SK-N-SH treated with all-trans-retinoic acid at 6 μM for 48 hours (cell line): ENCODE results near the gene UGT1A9.

Experiments used
- ARNTL ChIP-seq: fragments of 450-650 bp; formaldehyde crosslinking; IDR thresholded peaks from 2 replicates; pipeline ENCODE4 v1.5.0; 2020; ENCODE audit warnings: low read depth, mild to moderate bottlenecking, moderate library complexity, borderline replicate concordance
- BACH2 ChIP-seq: fragments of 250-450 bp; sonication (Bioruptor Pico); IDR thresholded peaks from 2 replicates; pipeline ENCODE4 v1.9.0; 2021; ENCODE audit warnings: mild to moderate bottlenecking, borderline replicate concordance
- ESRRG ChIP-seq: fragments of 250-450 bp; sonication (Bioruptor Pico); IDR thresholded peaks from 2 replicates; pipeline ENCODE4 v1.6.1; 2021; ENCODE audit warnings: mild to moderate bottlenecking
- GLIS3 ChIP-seq: fragments of 250-450 bp; sonication (Bioruptor Pico); IDR thresholded peaks from 2 replicates; pipeline ENCODE4 v1.5.0; 2020; ENCODE audit warnings: mild to moderate bottlenecking, moderate library complexity
- PATZ1 ChIP-seq: fragments of 250-450 bp; sonication (Bioruptor Pico); IDR thresholded peaks from 2 replicates; pipeline ENCODE4 v1.8.0; 2020; ENCODE audit warnings: mild to moderate bottlenecking, moderate library complexity, borderline replicate concordance
- PPARA ChIP-seq: fragments of 250-450 bp; sonication (Bioruptor Pico); IDR thresholded peaks from 2 replicates; pipeline ENCODE4 v1.5.0; 2020; ENCODE audit warnings: mild to moderate bottlenecking, borderline replicate concordance
- RARB ChIP-seq: fragments of 250-450 bp; sonication (Bioruptor Pico); IDR thresholded peaks from 2 replicates; pipeline ENCODE4 v1.8.0; 2021; ENCODE audit warnings: mild to moderate bottlenecking, moderate library complexity
- SNAI2 ChIP-seq: fragments of 250-450 bp; sonication (Bioruptor Pico); IDR thresholded peaks from 2 replicates; pipeline ENCODE4 v1.5.0; 2020; ENCODE audit warnings: mild to moderate bottlenecking, moderate library complexity
- ZFP3 ChIP-seq: fragments of 250-450 bp; sonication (Bioruptor Pico); IDR thresholded peaks from 2 replicates; pipeline ENCODE4 v1.5.0; 2020; ENCODE audit warnings: mild to moderate bottlenecking, moderate library complexity
- ZFP30 ChIP-seq: fragments of 450-650 bp; formaldehyde crosslinking; IDR thresholded peaks from 2 replicates; pipeline ENCODE4 v1.5.0; 2022; ENCODE audit warnings: mild to moderate bottlenecking, moderate library complexity
- ZNF565 ChIP-seq: fragments of 450-650 bp; formaldehyde crosslinking; conservative IDR thresholded peaks from 2 replicates; pipeline ENCODE4 v1.5.0; 2020; ENCODE audit warnings: low read depth, mild to moderate bottlenecking, moderate library complexity
- TF ChIP-seq, protein P1 (sequence below): fragments of 250-450 bp; sonication (Bioruptor Pico); IDR thresholded peaks from 2 replicates; pipeline ENCODE4 v1.5.0; 2020; ENCODE audit warnings: mild to moderate bottlenecking, moderate library complexity

GRCh38 chr2:233799716-233800115, 128.0 kb downstream of the UGT1A9 start:
- TF ChIP-seq PATZ1 (CRISPR knock-in tag) (no peak), ZFP3 (no peak), ZNF565 (no peak), PPARA (CRISPR knock-in tag) (no peak), RARB (no peak), ZFP30 (CRISPR knock-in tag) (no peak), BACH2 (CRISPR knock-in tag) (no peak), ARNTL (CRISPR knock-in tag) (no peak), ESRRG (CRISPR knock-in tag) (no peak), SNAI2 (CRISPR knock-in tag) (no peak), GLIS3 (CRISPR knock-in tag) (no peak)
- TF ChIP-seq, protein P1, sequence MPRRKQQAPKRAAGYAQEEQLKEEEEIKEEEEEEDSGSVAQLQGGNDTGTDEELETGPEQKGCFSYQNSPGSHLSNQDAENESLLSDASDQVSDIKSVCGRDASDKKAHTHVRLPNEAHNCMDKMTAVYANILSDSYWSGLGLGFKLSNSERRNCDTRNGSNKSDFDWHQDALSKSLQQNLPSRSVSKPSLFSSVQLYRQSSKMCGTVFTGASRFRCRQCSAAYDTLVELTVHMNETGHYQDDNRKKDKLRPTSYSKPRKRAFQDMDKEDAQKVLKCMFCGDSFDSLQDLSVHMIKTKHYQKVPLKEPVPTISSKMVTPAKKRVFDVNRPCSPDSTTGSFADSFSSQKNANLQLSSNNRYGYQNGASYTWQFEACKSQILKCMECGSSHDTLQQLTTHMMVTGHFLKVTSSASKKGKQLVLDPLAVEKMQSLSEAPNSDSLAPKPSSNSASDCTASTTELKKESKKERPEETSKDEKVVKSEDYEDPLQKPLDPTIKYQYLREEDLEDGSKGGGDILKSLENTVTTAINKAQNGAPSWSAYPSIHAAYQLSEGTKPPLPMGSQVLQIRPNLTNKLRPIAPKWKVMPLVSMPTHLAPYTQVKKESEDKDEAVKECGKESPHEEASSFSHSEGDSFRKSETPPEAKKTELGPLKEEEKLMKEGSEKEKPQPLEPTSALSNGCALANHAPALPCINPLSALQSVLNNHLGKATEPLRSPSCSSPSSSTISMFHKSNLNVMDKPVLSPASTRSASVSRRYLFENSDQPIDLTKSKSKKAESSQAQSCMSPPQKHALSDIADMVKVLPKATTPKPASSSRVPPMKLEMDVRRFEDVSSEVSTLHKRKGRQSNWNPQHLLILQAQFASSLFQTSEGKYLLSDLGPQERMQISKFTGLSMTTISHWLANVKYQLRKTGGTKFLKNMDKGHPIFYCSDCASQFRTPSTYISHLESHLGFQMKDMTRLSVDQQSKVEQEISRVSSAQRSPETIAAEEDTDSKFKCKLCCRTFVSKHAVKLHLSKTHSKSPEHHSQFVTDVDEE (CRISPR knock-in tag), result no peak
